Measurements from ENCODE around the gene ARMH1. TPM values are rescaled to one million over a fixed set of nuclear protein-coding genes. Genes with fewer than 3 reads are reported as not detected.

Gene ARMH1
- total and polyA plus RNA-seq, 2 donors from 2014 or later = 3.4 to 3.9 TPM

DNA sequence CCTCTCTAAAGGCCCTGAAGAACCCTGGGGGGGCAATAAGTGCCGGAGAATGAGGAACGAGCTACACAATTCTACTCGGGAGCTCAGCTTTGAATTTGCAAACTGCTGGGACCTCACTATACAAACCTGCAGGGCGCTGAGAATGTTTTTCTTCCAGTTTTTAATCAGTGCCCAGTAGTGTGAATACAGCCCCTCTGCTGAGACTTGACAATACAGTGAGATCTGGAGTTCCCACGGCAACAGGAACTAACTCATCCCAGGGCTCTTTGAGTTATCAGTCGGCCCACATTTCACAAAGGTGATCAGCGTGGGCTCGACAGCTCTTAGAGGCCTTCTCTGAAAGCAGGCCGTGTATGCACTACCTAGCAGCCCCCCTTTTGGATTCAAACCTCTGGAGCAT is 41.9 kb upstream of the ARMH1 start:
- Histone ChIP-seq H3K27ac (ENCODE audit: low read depth in 2 of 2, low read length in 2 of 2) (peak overlapping the region in 1 of 2 donors; percentile 25), H3K4me1 (ENCODE audit: control insufficient read depth in 2 of 3, insufficient read depth in 2 of 3, low read depth in 1 of 3, low read length in 3 of 3) (peaks cover 0 to 20% (median 15%) of the 10 kb centered on the region in 3 donors), H3K27me3 (ENCODE audit: control insufficient read depth, insufficient read depth, low read length) (no peaks in the 10 kb centered on the region), H3K9ac (ENCODE audit: low read length in 3 of 3) (peak overlapping the region; percentile 9 to 88 (median 79)), H3K4me3 (ENCODE audit: low read length in 3 of 3) (peak overlapping the region; percentile 44 to 69 (median 56)), H3K9me3 (ENCODE audit: control insufficient read depth in 2 of 3, insufficient read depth in 1 of 3, low read length in 3 of 3) (no peaks in the 10 kb centered on the region), H3K36me3 (ENCODE audit: control insufficient read depth in 2 of 3, insufficient read depth in 3 of 3, low read length in 3 of 3) (peaks cover 4 to 26% (median 15%) of the 10 kb centered on the region in 3 donors)
- intact Hi-C loops (cut with DNase I) = no loop called here
- DNase-seq = no peak
- no peak for FAIRE-seq
- no peak for TF ChIP-seq CTCF (IDR thresholded peaks at IDR 0.05; ENCODE audit: borderline replicate concordance, extremely low read depth, insufficient read depth)

DNA sequence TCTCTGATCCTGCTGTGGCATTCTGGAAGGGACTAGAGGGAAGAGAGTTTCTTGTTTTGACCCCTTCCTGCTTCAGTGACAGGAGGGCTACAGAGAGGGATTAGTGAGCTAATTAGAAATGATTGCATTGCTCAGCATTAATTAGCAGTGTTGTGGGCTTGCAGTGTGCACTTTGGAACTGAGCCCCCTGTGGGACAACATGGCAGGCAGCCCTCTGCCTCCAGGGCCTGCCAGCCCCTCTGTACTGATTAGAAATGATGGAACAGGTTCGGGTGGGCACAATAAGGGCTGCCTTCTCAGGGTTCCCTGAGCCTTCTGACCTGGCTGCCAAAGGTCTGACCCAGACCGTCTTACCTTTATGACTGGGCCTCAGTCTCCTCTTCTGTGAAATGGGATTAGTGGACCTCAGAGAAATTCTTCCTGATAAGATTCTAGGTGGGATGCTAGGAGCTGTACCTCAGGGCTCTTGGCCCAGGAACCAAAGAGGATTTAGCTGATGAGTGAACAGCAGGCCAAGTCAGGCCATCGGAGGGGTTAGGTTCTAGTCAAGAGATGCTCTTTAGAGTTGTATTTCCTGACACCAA is 39.8 kb upstream of the ARMH1 start:
- no peaks in the 10 kb centered on the region for H3K9me3 ChIP-seq (ENCODE audit: control insufficient read depth in 2 of 3, insufficient read depth in 1 of 3, low read length in 3 of 3)
- no peak overlapping the region for H3K4me3 ChIP-seq (ENCODE audit: low read length in 3 of 3)
- TF ChIP-seq CTCF (IDR thresholded peaks at IDR 0.05; ENCODE audit: borderline replicate concordance, extremely low read depth, insufficient read depth) = no peak
- no peak for DNase-seq
- intact Hi-C loops (cut with DNase I) = no loop called here
- no peak overlapping the region for H3K27ac ChIP-seq (ENCODE audit: low read depth in 2 of 2, low read length in 2 of 2)
- peaks cover 0 to 20% (median 15%) of the 10 kb centered on the region in 3 donors for H3K4me1 ChIP-seq (ENCODE audit: control insufficient read depth in 2 of 3, insufficient read depth in 2 of 3, low read depth in 1 of 3, low read length in 3 of 3)
- no peak overlapping the region for H3K9ac ChIP-seq (ENCODE audit: low read length in 3 of 3)
- FAIRE-seq = no peak
- H3K27me3 ChIP-seq (ENCODE audit: control insufficient read depth, insufficient read depth, low read length) = no peaks in the 10 kb centered on the region
- H3K36me3 ChIP-seq (ENCODE audit: control insufficient read depth in 2 of 3, insufficient read depth in 3 of 3, low read length in 3 of 3) = peaks cover 8 to 31% (median 24%) of the 10 kb centered on the region in 3 donors

DNA sequence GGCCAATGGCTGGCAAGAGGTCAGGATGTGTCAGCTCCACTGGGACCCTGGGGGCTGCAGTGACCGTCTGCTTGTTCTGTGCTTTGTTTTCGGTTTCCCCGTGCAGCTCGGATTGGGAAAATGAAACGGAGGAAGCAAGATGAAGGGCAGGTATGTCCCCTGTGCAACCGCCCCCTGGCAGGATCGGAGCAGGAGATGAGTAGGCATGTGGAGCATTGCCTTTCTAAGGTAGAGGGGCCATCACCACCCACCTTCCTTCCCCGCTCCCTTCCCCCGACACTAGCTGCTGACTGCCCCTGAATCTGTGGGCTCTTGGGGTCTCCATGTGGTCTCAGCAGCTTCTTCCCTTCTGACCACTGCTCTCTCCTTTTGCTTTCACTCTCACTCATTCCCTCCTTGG is 39.1 kb upstream of the ARMH1 start:
- FAIRE-seq (no peak), DNase-seq (no peak)
- Histone ChIP-seq H3K36me3 (ENCODE audit: control insufficient read depth in 2 of 3, insufficient read depth in 3 of 3, low read length in 3 of 3) (peaks cover 8 to 35% (median 28%) of the 10 kb centered on the region in 3 donors), H3K27me3 (ENCODE audit: control insufficient read depth, insufficient read depth, low read length) (no peaks in the 10 kb centered on the region), H3K4me1 (ENCODE audit: control insufficient read depth in 2 of 3, insufficient read depth in 2 of 3, low read depth in 1 of 3, low read length in 3 of 3) (peaks cover 0 to 20% (median 15%) of the 10 kb centered on the region in 3 donors), H3K27ac (ENCODE audit: low read depth in 2 of 2, low read length in 2 of 2) (no peak overlapping the region), H3K4me3 (ENCODE audit: low read length in 3 of 3) (no peak overlapping the region), H3K9ac (ENCODE audit: low read length in 3 of 3) (no peak overlapping the region), H3K9me3 (ENCODE audit: control insufficient read depth in 2 of 3, insufficient read depth in 1 of 3, low read length in 3 of 3) (no peaks in the 10 kb centered on the region)
- no peak for TF ChIP-seq CTCF (IDR thresholded peaks at IDR 0.05; ENCODE audit: borderline replicate concordance, extremely low read depth, insufficient read depth)
- intact Hi-C loops (cut with DNase I) = no loop called here
